Epithelial cell of esophagus (primary cell): ENCODE results near the gene STX3.

Experiments used
- DNase-seq: peaks from one replicate; pipeline ENCODE4 v3.0.0; 2010; ENCODE audit warnings: low read depth
- H3K4me3 ChIP-seq: 2 replicates; pipeline ENCODE4 v1.5.1; 2011; ENCODE audit warnings: mild to moderate bottlenecking, low read length, control low read depth
- TF ChIP-seq, protein P1 (sequence below): IDR thresholded peaks from 2 replicates; pipeline ENCODE4 v1.5.1; 2011; ENCODE audit warnings: low read depth, mild to moderate bottlenecking, low read length, control low read depth, inconsistent platforms; ENCODE audit not compliant: insufficient read depth; ENCODE audit errors: missing control alignments

STX3 gene

DNA sequence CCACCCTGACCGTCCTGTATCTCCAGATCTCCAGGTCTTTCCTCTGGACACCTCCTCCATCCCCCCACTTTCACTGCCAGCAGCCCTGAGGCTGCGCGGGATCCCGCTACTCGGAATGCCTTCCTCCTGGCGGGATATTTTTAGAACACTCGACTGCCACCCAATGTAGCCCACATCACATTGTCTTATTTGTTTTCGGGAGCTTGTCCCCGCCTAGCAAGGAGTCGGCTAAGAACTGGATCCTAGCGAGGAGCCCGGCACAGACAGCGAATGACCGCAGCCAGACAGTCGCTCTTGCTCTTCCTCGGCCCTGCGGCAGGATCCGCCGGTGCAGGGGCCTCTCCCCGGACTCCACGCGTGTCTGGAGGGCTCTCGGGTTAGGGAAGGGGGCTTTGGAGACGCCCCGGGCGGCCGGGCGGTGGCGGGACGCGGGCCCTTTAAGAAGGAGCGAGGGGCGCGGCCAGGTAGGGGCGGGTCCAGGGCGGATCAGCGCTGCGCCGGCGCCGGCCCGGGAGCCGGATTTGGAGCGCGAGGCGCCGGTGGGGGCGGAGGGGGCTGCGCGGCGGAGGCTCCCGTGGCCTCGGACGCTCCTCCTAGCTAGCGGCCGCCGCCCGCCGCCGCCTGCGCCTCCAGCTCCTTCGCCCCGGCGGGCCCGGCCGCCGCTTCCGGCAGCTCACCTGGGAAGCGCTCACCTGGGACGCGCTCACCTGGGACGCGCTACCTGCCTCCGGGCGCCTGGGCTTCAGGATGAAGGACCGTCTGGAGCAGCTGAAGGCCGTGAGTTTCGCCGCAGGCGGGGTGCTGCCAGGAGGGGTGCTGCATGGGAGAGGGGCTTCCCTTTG lies at the start of gene STX3:
Gene STX3, plus strand, starts transcription at position 518 of the 842 bp plus-strand sequence. Its CDS starts 230 bp downstream, at position 748.
- DNase-seq, result peak; percentile 84
- TF ChIP-seq, protein P1, sequence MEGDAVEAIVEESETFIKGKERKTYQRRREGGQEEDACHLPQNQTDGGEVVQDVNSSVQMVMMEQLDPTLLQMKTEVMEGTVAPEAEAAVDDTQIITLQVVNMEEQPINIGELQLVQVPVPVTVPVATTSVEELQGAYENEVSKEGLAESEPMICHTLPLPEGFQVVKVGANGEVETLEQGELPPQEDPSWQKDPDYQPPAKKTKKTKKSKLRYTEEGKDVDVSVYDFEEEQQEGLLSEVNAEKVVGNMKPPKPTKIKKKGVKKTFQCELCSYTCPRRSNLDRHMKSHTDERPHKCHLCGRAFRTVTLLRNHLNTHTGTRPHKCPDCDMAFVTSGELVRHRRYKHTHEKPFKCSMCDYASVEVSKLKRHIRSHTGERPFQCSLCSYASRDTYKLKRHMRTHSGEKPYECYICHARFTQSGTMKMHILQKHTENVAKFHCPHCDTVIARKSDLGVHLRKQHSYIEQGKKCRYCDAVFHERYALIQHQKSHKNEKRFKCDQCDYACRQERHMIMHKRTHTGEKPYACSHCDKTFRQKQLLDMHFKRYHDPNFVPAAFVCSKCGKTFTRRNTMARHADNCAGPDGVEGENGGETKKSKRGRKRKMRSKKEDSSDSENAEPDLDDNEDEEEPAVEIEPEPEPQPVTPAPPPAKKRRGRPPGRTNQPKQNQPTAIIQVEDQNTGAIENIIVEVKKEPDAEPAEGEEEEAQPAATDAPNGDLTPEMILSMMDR, result no peak
- peak within 1 kb of the TSS; percentile 83 for H3K4me3 ChIP-seq

DNA sequence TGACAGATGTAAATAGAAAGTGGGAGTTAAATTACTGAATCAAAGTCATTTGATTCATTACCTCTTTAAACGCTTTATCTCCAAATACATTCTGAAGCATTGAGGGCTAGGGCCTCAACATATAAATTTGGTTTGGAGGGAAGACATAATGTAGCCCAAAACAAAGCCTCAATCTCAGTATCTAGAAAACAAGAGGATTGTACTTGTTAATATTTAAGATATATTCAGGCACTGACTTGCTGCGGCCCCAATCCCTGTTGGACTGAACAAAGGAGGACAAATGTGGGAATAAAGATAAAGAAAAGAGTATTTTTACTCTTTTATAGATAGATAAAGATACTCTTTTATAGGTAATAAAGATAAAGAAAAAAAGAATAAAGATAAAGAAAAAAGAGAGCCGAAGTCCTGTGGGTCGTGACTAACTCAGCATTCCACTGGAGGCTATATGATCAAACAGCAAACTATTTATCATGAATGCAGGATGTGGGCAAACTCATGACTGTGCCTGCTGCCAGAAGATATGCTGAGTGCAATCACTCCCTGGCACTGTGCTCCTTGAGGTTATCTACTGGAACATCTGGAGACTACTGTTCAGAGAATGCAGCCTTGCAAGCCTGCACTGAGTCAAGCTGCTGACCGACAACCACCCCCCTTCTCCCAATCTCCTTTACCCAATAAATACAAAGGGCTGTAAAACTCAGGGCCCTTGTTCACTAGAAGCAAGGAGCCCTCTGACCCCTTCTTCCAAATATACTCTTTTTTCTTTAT lies 48.5 kb upstream of the STX3 start:
- peak; percentile 95 for DNase-seq
- no peak overlapping the region for H3K4me3 ChIP-seq
- TF ChIP-seq, protein P1, result no peak

DNA sequence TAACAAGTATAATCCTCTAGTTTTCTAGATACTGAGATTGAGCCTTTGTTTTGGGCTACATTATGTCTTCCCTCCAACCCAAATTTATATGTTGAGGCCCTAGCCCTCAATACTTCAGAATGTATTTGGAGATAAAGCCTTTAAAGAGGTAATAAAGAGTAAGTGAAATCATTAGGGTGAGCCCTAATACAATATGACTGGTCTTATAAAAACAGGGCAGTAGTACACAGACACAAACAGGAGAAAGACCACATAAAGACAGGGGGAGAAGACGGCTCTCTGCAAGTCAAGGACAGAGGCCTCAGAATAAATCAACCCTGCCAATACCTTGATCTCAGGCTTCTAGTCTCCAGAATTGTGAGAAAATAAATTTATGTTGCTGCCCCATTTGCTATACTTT lies 47.8 kb upstream of the STX3 start:
- TF ChIP-seq, protein P1, result no peak
- DNase-seq, result no peak
- no peak overlapping the region for H3K4me3 ChIP-seq

DNA sequence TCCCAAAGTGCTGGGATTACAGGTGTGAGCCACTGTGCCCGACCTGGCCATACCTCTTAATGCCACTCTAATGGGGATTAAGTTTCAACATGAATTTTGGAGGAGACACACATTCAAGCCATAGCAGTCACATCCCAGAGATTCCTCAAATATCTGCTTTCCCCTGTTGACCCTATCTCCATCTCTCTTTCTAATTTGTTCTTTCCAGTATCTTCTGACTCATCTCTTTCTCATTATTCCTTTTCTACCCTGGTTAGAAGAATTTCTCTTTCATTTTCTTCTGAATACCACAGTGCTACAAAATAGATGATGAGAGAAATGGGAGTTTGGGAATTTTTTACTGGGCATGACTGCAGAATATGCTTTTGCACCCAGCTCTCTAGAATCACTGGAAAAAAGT lies 46.6 kb upstream of the STX3 start:
- no peak overlapping the region for H3K4me3 ChIP-seq

DNA sequence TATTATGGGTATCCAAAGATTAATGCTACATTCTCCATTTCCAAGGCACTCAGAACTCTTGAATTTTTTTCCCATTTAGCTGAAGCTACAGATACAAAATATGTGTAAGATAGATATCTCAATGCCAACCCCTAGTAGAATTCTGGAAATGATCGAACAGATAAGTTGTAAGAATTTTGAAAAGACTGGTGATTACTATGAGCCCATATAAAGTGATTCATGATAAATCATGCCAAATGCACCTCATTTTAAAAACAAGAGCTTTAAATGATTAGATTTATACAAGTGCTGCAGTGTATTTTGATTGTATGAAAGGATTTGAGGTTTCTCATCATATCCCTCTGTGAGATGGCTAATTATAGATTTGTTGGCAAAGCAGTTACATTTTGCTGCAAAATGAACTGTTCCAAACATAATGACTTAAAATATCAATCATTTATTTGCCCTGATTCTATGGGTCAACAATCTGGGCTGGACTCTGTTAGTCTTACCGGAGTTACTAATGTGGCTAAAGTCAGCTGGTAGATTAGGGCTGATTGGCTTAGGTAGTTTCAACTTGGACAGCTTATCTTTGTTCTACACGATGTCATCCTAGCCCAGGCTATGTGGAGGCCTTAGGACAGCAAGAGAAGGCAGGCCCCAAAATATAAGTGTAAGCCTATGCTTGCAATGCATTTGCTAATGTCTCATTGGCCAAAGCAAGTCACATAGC lies 44.9 kb upstream of the STX3 start:
- H3K4me3 ChIP-seq, result no peak overlapping the region
- DNase-seq, result no peak
- TF ChIP-seq, protein P1, result no peak

More for the DNA sequence above, 46.6 kb upstream of the STX3 start:
- TF ChIP-seq, protein P1, result no peak
- DNase-seq, result no peak

DNA sequence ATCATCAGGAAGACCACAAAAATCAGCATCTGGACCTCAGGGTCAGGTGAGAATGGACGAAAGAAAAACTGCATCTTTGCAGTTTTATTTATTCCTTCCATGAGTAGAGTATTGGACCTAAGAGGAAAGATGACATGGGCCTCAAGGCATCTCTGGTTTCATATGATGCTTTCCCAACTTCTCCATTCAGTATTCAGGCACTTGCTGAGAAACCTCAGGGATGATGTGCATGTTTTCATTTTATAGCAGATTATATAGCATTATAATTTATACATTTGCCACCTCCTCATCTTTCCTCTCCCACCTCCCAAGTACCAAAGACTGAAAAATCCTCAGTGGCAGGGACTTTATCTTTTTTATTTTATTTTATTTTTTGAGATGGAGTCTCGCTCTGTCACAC lies 41.4 kb upstream of the STX3 start, which contains the start of gene OR10V1:
Gene OR10V1, minus strand, starts transcription at position 101 of the 400 bp plus-strand sequence. Its CDS starts 0 bp downstream, at position 101.
- no peak for DNase-seq
- TF ChIP-seq, protein P1, result no peak
- no peak within 1 kb of the TSS for H3K4me3 ChIP-seq
